ENCODE measurements around the gene TRIM73.
"Not testable (repeated sequence)": the region's sequence is repeated elsewhere in the genome, so short reads cannot be mapped to it uniquely, and the experiment has no call there.

The TRIM73 gene

DNA sequence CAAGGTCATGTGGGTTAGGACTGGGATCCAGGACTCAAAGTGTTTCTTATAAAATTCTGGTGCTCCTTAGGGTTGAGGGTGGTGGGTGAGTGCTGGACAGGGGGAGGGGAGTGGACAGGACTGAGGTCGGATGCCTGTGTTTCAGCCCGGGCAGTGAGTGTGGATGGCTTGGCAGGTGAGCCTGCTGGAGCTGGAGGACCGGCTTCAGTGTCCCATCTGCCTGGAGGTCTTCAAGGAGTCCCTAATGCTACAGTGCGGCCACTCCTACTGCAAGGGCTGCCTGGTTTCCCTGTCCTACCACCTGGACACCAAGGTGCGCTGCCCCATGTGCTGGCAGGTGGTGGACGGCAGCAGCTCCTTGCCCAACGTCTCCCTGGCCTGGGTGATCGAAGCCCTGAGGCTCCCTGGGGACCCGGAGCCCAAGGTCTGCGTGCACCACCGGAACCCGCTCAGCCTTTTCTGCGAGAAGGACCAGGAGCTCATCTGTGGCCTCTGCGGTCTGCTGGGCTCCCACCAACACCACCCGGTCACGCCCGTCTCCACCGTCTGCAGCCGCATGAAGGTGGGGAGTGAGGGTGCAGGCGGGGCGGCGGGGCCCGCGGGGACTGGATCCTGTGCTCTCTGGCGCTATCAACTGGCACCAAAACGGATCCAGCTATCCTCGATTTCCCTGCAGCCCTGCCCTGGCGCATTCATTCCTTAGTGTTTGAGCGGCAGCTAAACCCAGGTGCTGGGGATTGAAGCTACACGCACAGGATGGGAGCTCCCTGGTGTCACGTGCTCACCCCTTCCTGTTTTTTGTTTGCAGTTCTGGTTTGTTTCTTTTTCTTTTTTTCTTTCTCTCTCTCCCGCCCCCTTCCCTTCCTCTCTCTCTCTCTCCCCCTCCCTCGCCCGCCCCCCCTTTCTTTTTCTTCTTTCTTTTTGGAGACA is 3.6 kb downstream of the TRIM73 start:
- H3K4me1 ChIP-seq (ENCODE audit: control insufficient read depth in 2 of 2, insufficient read depth in 2 of 2, low read length in 2 of 2); H3K27ac ChIP-seq (ENCODE audit: low read depth in 2 of 2, low read length in 2 of 2); H3K9ac ChIP-seq (ENCODE audit: low read depth in 1 of 2, low read length in 2 of 2); H3K27me3 ChIP-seq (ENCODE audit: control insufficient read depth in 2 of 2, insufficient read depth in 2 of 2, low read length in 2 of 2); H3K36me3 ChIP-seq (ENCODE audit: control insufficient read depth in 2 of 2, insufficient read depth in 2 of 2, low read length in 2 of 2); H3K9me3 ChIP-seq (ENCODE audit: control insufficient read depth in 2 of 2, low read length in 2 of 2); H3K4me3 ChIP-seq (ENCODE audit: low read length in 2 of 2): not testable (repeated sequence)

DNA sequence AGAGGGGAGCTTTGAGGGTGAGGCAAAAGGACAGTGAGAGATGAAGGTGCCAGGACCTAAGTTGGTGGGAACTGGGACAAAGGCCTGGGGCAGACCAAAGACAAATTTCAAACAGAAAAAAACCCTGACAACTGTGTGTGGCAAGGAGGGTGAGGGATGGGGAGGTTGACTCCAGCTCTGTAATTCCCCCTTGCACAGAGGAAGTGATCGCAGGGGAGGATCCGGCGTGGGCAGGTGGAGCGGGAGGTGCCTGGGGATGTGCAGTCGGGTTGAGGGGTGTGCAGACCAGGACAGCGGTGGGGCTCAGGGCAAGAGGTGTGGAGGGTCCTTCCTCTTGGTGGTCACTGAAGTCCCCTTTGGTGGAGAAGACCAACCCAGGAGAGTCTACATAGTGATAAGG is 5.1 kb downstream of the TRIM73 start:
- not testable (repeated sequence) for H3K36me3 ChIP-seq (ENCODE audit: control insufficient read depth in 2 of 2, insufficient read depth in 2 of 2, low read length in 2 of 2); H3K4me1 ChIP-seq (ENCODE audit: control insufficient read depth in 2 of 2, insufficient read depth in 2 of 2, low read length in 2 of 2); H3K9me3 ChIP-seq (ENCODE audit: control insufficient read depth in 2 of 2, low read length in 2 of 2); H3K27me3 ChIP-seq (ENCODE audit: control insufficient read depth in 2 of 2, insufficient read depth in 2 of 2, low read length in 2 of 2); H3K4me3 ChIP-seq (ENCODE audit: low read length in 2 of 2); H3K27ac ChIP-seq (ENCODE audit: low read depth in 2 of 2, low read length in 2 of 2); H3K9ac ChIP-seq (ENCODE audit: low read depth in 1 of 2, low read length in 2 of 2)

DNA sequence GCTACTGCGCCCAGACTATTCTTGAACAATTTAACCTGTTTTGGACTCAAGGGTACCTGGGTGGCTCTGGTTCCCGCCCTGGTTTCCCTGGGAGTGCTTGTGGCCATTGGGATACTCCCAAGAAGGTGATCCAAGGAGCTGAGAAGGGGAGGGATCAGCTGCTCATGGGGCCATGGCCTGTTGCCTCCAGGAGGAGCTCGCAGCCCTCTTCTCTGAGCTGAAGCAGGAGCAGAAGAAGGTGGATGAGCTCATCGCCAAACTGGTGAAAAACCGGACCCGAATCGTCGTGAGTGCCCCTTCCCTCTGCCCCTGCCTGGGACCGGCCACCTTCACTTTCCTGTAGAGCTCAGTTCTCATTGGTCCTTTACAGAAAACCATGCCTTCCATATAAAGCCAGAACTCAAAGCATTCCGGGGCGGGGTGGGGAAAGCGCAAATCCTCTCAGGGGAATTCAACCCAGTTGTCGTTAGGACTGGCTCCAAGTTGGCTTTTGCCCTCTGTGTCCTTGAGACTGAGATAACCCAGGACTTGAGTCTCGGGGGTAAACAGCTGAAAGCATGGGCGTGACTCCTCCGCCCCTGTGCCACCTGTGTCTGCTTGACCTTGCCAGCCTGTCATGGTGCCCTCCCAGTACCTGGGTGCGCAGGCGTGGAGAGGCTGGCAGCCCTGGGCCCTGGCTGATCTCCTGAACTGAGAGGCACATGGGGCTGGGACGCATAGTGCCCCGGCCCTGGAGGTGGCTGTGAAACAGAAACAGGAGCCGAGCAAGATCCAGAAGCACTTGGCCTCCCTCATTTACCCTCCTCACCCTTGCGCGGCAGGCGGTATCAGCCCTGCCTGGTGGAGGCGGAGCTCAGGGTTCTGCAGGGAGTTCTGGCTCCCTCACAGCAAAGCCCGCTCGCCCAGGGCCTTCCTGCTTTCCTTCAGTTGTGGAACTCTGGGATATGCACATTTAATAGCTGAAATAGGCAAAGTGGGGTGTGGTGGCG is 8.3 kb downstream of the TRIM73 start:
- not testable (repeated sequence) for H3K4me1 ChIP-seq (ENCODE audit: control insufficient read depth in 2 of 2, insufficient read depth in 2 of 2, low read length in 2 of 2); H3K36me3 ChIP-seq (ENCODE audit: control insufficient read depth in 2 of 2, insufficient read depth in 2 of 2, low read length in 2 of 2); H3K9me3 ChIP-seq (ENCODE audit: control insufficient read depth in 2 of 2, low read length in 2 of 2); H3K27me3 ChIP-seq (ENCODE audit: control insufficient read depth in 2 of 2, insufficient read depth in 2 of 2, low read length in 2 of 2); H3K9ac ChIP-seq (ENCODE audit: low read depth in 1 of 2, low read length in 2 of 2); H3K4me3 ChIP-seq (ENCODE audit: low read length in 2 of 2); H3K27ac ChIP-seq (ENCODE audit: low read depth in 2 of 2, low read length in 2 of 2)

DNA sequence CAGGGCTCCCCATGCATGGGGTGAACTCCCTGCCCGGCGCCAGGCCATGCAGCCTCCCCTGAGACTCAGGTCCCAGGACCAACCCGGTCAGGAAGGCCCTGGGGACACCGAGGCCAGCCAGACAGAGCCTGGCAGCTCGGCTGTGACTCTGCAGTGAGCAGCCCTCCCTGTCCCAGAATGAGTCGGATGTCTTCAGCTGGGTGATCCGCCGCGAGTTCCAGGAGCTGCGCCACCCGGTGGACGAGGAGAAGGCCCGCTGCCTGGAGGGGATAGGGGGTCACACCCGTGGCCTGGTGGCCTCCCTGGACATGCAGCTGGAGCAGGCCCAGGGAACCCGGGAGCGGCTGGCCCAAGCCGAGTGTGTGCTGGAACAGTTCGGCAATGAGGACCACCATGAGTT is 9.2 kb downstream of the TRIM73 start:
- not testable (repeated sequence) for H3K36me3 ChIP-seq (ENCODE audit: control insufficient read depth in 2 of 2, insufficient read depth in 2 of 2, low read length in 2 of 2); H3K27me3 ChIP-seq (ENCODE audit: control insufficient read depth in 2 of 2, insufficient read depth in 2 of 2, low read length in 2 of 2); H3K4me3 ChIP-seq (ENCODE audit: low read length in 2 of 2); H3K27ac ChIP-seq (ENCODE audit: low read depth in 2 of 2, low read length in 2 of 2); H3K4me1 ChIP-seq (ENCODE audit: control insufficient read depth in 2 of 2, insufficient read depth in 2 of 2, low read length in 2 of 2); H3K9ac ChIP-seq (ENCODE audit: low read depth in 1 of 2, low read length in 2 of 2); H3K9me3 ChIP-seq (ENCODE audit: control insufficient read depth in 2 of 2, low read length in 2 of 2)

DNA sequence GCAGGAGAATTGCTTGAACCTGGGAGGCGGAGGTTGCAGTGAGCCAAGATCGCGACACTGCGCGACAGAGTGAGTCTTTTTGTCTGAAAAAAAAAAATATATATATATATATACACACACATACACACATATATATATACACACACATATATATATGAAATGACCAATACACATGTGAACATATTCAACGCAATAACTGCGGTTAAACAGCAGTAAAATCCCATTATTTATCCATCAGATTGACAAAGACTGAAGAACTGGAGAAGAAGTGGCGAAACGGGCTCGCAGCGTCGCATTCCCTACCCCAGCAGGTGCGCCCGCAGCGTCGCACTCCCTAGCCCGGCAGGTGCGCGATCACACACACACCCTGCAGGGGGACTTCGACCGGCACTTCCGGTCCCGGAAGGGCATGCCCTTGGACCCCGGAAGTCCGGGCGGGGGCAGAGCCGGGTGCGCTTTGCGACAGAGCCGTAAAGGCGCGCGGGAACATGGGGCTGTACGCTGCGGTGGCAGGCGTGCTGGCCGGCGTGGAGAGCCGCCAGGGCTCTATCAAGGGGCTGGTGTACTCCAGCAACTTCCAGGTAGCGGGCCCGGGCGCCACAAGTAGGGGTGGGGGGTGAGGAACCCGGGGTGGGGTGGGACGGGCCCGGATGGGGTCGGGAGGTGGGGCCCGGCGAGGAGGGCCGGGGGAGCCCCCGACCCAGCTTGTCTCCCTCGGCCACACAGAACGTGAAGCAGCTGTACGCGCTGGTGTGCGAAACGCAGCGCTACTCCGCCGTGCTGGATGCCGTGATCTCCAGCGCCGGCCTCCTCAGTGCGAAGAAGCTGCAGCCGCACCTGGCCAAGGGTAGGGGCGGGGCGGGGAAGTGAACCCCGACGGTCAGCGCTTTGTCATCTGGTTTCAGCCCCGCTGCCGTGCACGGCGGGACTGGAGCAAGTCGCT is 14.7 kb downstream of the TRIM73 start:
- H3K27me3 ChIP-seq (ENCODE audit: control insufficient read depth in 2 of 2, insufficient read depth in 2 of 2, low read length in 2 of 2); H3K36me3 ChIP-seq (ENCODE audit: control insufficient read depth in 2 of 2, insufficient read depth in 2 of 2, low read length in 2 of 2); H3K27ac ChIP-seq (ENCODE audit: low read depth in 2 of 2, low read length in 2 of 2); H3K4me3 ChIP-seq (ENCODE audit: low read length in 2 of 2); H3K4me1 ChIP-seq (ENCODE audit: control insufficient read depth in 2 of 2, insufficient read depth in 2 of 2, low read length in 2 of 2); H3K9ac ChIP-seq (ENCODE audit: low read depth in 1 of 2, low read length in 2 of 2); H3K9me3 ChIP-seq (ENCODE audit: control insufficient read depth in 2 of 2, low read length in 2 of 2): not testable (repeated sequence)

DNA sequence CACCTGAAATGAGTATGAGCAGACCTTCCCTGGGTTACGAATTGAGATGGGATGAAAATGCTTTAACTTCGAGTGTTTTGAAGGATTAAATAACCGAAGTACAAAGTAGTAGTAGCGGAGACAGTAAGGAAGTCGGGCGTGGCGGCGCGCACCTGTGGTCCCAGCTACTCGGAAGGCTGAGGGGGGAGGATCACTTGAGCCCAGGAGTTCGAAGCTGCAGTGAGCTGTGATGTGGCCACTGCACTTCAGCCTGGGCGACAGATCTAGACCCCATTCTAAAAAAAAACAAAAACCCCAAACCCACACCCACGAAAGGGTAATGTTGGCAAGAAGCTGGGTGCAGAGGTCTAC is 15.4 kb downstream of the TRIM73 start:
- not testable (repeated sequence) for H3K4me1 ChIP-seq (ENCODE audit: control insufficient read depth in 2 of 2, insufficient read depth in 2 of 2, low read length in 2 of 2); H3K36me3 ChIP-seq (ENCODE audit: control insufficient read depth in 2 of 2, insufficient read depth in 2 of 2, low read length in 2 of 2); H3K27ac ChIP-seq (ENCODE audit: low read depth in 2 of 2, low read length in 2 of 2); H3K4me3 ChIP-seq (ENCODE audit: low read length in 2 of 2); H3K27me3 ChIP-seq (ENCODE audit: control insufficient read depth in 2 of 2, insufficient read depth in 2 of 2, low read length in 2 of 2); H3K9ac ChIP-seq (ENCODE audit: low read depth in 1 of 2, low read length in 2 of 2); H3K9me3 ChIP-seq (ENCODE audit: control insufficient read depth in 2 of 2, low read length in 2 of 2)

DNA sequence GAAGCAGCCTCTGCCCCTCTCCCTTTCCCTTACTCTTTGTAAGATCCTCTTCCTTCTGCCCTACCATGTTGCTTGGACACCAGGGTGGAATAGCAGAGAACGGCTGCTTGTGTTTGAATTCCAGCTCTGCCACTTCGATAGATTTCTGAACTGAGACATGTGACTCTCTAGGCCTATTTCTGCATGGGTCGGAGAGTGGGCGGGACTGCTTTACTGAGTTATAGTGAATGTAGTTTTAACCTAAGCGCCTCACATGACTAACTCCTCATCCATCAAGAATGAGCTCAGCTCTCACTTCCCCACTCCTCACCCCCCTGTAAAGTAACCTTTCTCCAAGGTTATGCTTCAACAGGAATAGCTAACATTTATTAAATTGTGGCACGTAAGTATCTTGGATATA is 18.8 kb downstream of the TRIM73 start:
- not testable (repeated sequence) for H3K9ac ChIP-seq (ENCODE audit: low read depth in 1 of 2, low read length in 2 of 2); H3K27ac ChIP-seq (ENCODE audit: low read depth in 2 of 2, low read length in 2 of 2); H3K4me3 ChIP-seq (ENCODE audit: low read length in 2 of 2); H3K27me3 ChIP-seq (ENCODE audit: control insufficient read depth in 2 of 2, insufficient read depth in 2 of 2, low read length in 2 of 2); H3K4me1 ChIP-seq (ENCODE audit: control insufficient read depth in 2 of 2, insufficient read depth in 2 of 2, low read length in 2 of 2); H3K9me3 ChIP-seq (ENCODE audit: control insufficient read depth in 2 of 2, low read length in 2 of 2); H3K36me3 ChIP-seq (ENCODE audit: control insufficient read depth in 2 of 2, insufficient read depth in 2 of 2, low read length in 2 of 2)

DNA sequence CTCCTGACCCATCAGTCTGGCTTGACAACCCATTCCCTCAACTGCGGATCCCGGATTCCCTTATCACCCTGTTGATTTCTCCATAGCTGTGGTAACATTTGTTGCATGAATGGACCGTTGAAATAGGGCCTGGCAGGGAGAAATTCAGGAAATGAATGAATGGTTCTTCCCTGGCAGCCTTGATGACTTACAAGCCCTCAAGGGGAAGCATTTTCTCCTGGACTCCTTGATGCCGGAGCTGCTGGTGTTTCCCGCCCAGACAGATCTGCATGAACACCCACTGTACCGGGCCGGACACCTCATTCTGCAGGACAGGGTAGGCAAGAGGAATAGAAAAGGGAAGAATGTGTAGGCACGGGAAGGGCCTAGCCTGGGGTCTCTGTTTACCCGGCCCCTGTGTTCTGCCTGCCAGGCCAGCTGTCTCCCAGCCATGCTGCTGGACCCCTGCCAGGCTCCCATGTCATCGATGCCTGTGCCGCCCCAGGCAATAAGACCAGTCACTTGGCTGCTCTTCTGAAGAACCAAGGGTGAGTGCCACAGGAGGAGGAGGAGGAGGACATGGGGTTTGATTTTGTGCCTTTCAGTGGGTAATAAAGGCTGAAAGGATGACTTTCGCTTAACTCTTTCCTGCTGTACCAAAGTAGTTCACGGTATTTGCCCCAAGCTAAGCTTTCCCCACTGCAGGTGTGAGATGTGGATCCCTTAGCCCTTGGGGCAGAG is 19.4 kb downstream of the TRIM73 start:
- H3K9ac ChIP-seq (ENCODE audit: low read depth in 1 of 2, low read length in 2 of 2); H3K4me1 ChIP-seq (ENCODE audit: control insufficient read depth in 2 of 2, insufficient read depth in 2 of 2, low read length in 2 of 2); H3K4me3 ChIP-seq (ENCODE audit: low read length in 2 of 2); H3K27me3 ChIP-seq (ENCODE audit: control insufficient read depth in 2 of 2, insufficient read depth in 2 of 2, low read length in 2 of 2); H3K9me3 ChIP-seq (ENCODE audit: control insufficient read depth in 2 of 2, low read length in 2 of 2); H3K36me3 ChIP-seq (ENCODE audit: control insufficient read depth in 2 of 2, insufficient read depth in 2 of 2, low read length in 2 of 2); H3K27ac ChIP-seq (ENCODE audit: low read depth in 2 of 2, low read length in 2 of 2): not testable (repeated sequence)

DNA sequence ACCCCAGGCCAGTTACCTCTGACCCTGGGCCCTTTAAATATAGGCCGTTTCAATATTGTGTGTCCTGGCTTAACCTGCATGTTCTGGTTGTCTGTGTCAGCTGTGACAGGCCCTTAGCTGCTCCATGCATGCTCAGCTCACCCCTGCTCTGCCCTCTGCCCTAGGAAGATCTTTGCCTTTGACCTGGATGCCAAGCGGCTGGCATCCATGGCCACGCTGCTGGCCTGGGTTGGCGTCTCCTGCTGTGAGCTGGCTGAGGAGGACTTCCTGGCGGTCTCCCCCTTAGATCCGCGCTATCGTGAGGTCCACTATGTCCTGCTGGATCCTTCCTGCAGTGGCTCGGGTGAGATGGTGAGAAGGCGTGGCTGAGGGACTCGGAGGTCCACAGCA is 20.0 kb downstream of the TRIM73 start:
- H3K27ac ChIP-seq (ENCODE audit: low read depth in 2 of 2, low read length in 2 of 2); H3K9me3 ChIP-seq (ENCODE audit: control insufficient read depth in 2 of 2, low read length in 2 of 2); H3K27me3 ChIP-seq (ENCODE audit: control insufficient read depth in 2 of 2, insufficient read depth in 2 of 2, low read length in 2 of 2); H3K4me3 ChIP-seq (ENCODE audit: low read length in 2 of 2); H3K4me1 ChIP-seq (ENCODE audit: control insufficient read depth in 2 of 2, insufficient read depth in 2 of 2, low read length in 2 of 2); H3K36me3 ChIP-seq (ENCODE audit: control insufficient read depth in 2 of 2, insufficient read depth in 2 of 2, low read length in 2 of 2); H3K9ac ChIP-seq (ENCODE audit: low read depth in 1 of 2, low read length in 2 of 2): not testable (repeated sequence)
